22Rv1 (cell line): ENCODE results near the gene NUCKS1.
A peak's percentile ranks its signal among the peaks of the same experiment; 100 is the strongest.

Experiments
- H3K27ac ChIP-seq: fragments of 450-650 bp; 2 replicates; pipeline ENCODE4 v1.5.1; 2017
- CTCF ChIP-seq: fragments of 450-650 bp; IDR thresholded peaks from 2 replicates; pipeline ENCODE4 v1.5.1; 2017; ENCODE audit warnings: mild to moderate bottlenecking
- ZFX ChIP-seq: fragments of 450-650 bp; IDR thresholded peaks from 2 replicates; pipeline ENCODE4 v1.6.1; 2017; ENCODE audit warnings: antibody characterized with exemption, borderline replicate concordance

NUCKS1 gene

GRCh38 chr1:205791568-205792180 lies 41.7 kb upstream of the NUCKS1 start:
- peak; percentile 96 for TF ChIP-seq CTCF
- TF ChIP-seq ZFX: no peak
- no peak overlapping the region for H3K27ac ChIP-seq

GRCh38 chr1:205787287-205787916 lies 37.4 kb upstream of the NUCKS1 start:
- TF ChIP-seq ZFX: no peak

GRCh38 chr1:205786601-205787000 lies 36.6 kb upstream of the NUCKS1 start:
- no peak overlapping the region for H3K27ac ChIP-seq
- TF ChIP-seq ZFX (no peak), CTCF (no peak)

More at GRCh38 chr1:205787287-205787916, 37.4 kb upstream of the NUCKS1 start:
- H3K27ac ChIP-seq: no peak overlapping the region

- no peak for TF ChIP-seq ZFX
- TF ChIP-seq CTCF: no peak
- H3K27ac ChIP-seq: no peak overlapping the region
Observed at GRCh38 chr1:205785446-205785845, 35.5 kb upstream of the NUCKS1 start.

GRCh38 chr1:205783904-205784303 lies 33.9 kb upstream of the NUCKS1 start:
- H3K27ac ChIP-seq: no peak overlapping the region
- TF ChIP-seq CTCF: no peak
- no peak for TF ChIP-seq ZFX

- no peak for TF ChIP-seq CTCF
- no peak for TF ChIP-seq ZFX
Observed at GRCh38 chr1:205783433-205783795, 33.4 kb upstream of the NUCKS1 start.

GRCh38 chr1:205782627-205783432 lies 32.8 kb upstream of the NUCKS1 start:
- H3K27ac ChIP-seq: no peak overlapping the region
- TF ChIP-seq ZFX: no peak
- no peak for TF ChIP-seq CTCF

More at GRCh38 chr1:205783433-205783795, 33.4 kb upstream of the NUCKS1 start:
- H3K27ac ChIP-seq: no peak overlapping the region
